HG02973 (cell line): ENCODE measurements around the gene NUAK2.
A peak's percentile ranks its signal among the peaks of the same experiment; 100 is the strongest.
"Not testable (repeated sequence)": the region's sequence is repeated elsewhere in the genome, so short reads cannot be mapped to it uniquely, and the experiment has no call there.

ENCODE experiments used
- ATAC-seq: cut with Tn5 transposase; IDR thresholded peaks from one replicate; pipeline ENCODE4 v1.9.1; 2021; ENCODE audit warnings: moderate library complexity; ENCODE audit not compliant: unreplicated experiment

The NUAK2 gene

GRCh38 chr1:205300149-205300548 is 21.4 kb downstream of the NUAK2 start:
- ATAC-seq = no peak

GRCh38 chr1:205298191-205298994 is 23.2 kb downstream of the NUAK2 start:
- no peak for ATAC-seq

- ATAC-seq = not testable (repeated sequence)
These were observed 23.9 kb downstream of the NUAK2 start for GRCh38 chr1:205297546-205298177.

GRCh38 chr1:205296154-205296553 is 25.4 kb downstream of the NUAK2 start:
- ATAC-seq = no peak

- no peak for ATAC-seq
These were observed 26.6 kb downstream of the NUAK2 start for GRCh38 chr1:205294934-205295333.

- no peak for ATAC-seq
These were observed 27.2 kb downstream of the NUAK2 start for GRCh38 chr1:205294175-205294917.

GRCh38 chr1:205293350-205294074 is 28.0 kb downstream of the NUAK2 start:
- no peak for ATAC-seq

GRCh38 chr1:205291596-205291995 is 29.9 kb downstream of the NUAK2 start:
- ATAC-seq = no peak

GRCh38 chr1:205287767-205288559 is 33.6 kb downstream of the NUAK2 start:
- peak; percentile 80 for ATAC-seq

GRCh38 chr1:205287076-205287475 is 34.5 kb downstream of the NUAK2 start:
- ATAC-seq = no peak

GRCh38 chr1:205286335-205286950 is 35.1 kb downstream of the NUAK2 start:
- peak; percentile 27 for ATAC-seq

- peak; percentile 21 for ATAC-seq
These were observed 36.0 kb downstream of the NUAK2 start for GRCh38 chr1:205285381-205286101.

- ATAC-seq = no peak
These were observed 37.0 kb downstream of the NUAK2 start for GRCh38 chr1:205284420-205285144.

- no peak for ATAC-seq
These were observed 38.0 kb downstream of the NUAK2 start for GRCh38 chr1:205283270-205284147.

- ATAC-seq = not testable (repeated sequence)
These were observed 40.7 kb downstream of the NUAK2 start for GRCh38 chr1:205280666-205281395.

- ATAC-seq = no peak
These were observed 41.6 kb downstream of the NUAK2 start for GRCh38 chr1:205279986-205280385.

GRCh38 chr1:205276689-205277065 is 44.9 kb downstream of the NUAK2 start:
- ATAC-seq = no peak
